ENCODE data around the gene WSCD2.

GRCh38 chr12:108131657-108132126 lies 2.6 kb downstream of the WSCD2 start:
- no peak for TF ChIP-seq CTCF (IDR thresholded peaks at IDR 0.05)
- TF ChIP-seq POLR2AphosphoS5 (IDR thresholded peaks at IDR 0.05; ENCODE audit: insufficient read depth in 1 of 2, low read depth in 1 of 2) = no peak

All from vagina (tissue), 2 donors.